ENCODE measurements around the gene SENP7. TPM values are rescaled to one million over a fixed set of nuclear protein-coding genes. Genes with fewer than 3 reads are reported as not detected.
A peak's percentile ranks its signal among the peaks of the same experiment; 100 is the strongest.
"Not testable (repeated sequence)": the region's sequence is repeated elsewhere in the genome, so short reads cannot be mapped to it uniquely, and the experiment has no call there.

SENP7 gene, protein sequence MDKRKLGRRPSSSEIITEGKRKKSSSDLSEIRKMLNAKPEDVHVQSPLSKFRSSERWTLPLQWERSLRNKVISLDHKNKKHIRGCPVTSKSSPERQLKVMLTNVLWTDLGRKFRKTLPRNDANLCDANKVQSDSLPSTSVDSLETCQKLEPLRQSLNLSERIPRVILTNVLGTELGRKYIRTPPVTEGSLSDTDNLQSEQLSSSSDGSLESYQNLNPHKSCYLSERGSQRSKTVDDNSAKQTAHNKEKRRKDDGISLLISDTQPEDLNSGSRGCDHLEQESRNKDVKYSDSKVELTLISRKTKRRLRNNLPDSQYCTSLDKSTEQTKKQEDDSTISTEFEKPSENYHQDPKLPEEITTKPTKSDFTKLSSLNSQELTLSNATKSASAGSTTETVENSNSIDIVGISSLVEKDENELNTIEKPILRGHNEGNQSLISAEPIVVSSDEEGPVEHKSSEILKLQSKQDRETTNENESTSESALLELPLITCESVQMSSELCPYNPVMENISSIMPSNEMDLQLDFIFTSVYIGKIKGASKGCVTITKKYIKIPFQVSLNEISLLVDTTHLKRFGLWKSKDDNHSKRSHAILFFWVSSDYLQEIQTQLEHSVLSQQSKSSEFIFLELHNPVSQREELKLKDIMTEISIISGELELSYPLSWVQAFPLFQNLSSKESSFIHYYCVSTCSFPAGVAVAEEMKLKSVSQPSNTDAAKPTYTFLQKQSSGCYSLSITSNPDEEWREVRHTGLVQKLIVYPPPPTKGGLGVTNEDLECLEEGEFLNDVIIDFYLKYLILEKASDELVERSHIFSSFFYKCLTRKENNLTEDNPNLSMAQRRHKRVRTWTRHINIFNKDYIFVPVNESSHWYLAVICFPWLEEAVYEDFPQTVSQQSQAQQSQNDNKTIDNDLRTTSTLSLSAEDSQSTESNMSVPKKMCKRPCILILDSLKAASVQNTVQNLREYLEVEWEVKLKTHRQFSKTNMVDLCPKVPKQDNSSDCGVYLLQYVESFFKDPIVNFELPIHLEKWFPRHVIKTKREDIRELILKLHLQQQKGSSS
- total RNA-seq (2014; rRNA removed; shearing (Covaris generic)): 3.2 and 5.0 TPM in 2 replicates

DNA sequence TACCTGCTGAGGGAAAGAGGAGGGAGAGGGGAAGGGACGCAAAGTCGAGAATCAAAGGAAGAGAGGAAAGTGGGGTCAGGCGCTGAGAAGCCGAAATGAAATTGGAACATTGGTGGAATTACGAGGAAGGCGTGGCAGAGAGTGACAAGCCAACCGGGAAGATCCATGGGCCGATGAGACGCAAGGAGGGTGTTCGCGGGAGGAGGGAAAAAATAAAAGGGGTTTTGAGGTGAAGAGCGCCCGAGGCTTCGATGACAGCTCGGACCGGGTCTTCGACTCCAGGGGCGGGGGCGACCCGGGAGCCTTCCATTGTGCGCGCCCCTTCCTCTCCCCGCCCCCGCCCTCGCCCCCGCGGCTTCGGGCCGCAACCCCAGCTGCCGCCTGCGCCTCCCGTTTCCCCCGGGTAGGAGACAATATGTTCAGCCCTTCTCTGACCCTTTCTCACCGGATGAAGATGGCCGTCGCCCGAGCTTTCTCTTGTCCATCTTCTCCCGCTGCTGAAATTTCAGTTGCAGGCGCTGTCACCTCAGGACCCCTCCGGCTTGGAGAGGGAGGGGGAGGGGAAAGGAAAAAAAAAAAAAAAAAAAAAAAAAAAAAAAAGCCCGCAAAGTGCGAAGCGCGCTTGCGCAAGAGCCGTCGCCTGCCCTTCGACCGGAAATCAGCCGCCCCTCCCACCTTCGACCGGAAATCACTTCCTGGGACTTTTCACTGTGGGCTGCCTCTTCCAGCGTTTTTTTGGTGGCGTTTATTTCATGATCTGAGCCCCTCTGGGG lies at the start of gene SENP7:
Gene SENP7 (minus strand): TSS at position 567 of the 773 bp plus-strand sequence. CDS start 82 bp downstream, at position 485.
- DNase-seq (ENCODE audit: low spot score): peak; percentile 77

DNA sequence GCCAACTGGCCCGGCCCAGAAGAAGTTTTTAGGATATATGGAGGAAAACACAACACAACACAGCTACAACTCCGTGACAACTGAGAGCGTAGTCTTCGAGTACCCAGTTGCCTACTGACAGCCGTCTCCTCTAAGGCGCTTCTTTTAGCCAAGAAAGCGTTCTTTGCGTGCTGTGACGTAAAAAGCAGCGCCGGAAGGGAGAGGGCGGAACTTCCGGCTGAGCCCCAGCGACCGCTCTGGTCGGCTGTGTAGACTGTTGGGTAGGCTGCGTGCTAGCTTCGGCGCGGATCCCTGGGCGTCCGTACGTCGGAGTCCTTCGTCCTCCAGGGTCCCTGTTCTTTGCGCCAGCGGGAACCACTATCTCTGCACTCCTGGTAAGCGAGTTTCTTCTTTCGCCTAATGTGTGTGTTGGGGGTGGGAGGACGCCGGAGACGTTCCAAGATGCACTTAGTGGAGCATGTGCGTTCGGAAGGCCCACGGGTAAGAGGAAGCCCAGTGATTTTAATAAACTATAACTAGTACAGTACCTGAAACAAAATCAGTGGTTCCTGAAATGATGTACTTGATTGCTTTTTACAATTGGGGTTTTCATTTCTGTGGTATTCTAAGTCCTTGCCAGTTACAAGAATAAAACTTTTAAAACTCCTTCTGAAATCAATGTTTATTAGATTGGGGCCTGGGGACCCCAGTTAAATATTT lies 48.8 kb upstream of the SENP7 start, which contains the start of gene TRMT10C:
Gene TRMT10C (plus strand): TSS at position 239 of the 699 bp plus-strand sequence. CDS start 2,914 bp downstream, outside the sequence.
- peak; percentile 87 for DNase-seq (ENCODE audit: low spot score)

DNA sequence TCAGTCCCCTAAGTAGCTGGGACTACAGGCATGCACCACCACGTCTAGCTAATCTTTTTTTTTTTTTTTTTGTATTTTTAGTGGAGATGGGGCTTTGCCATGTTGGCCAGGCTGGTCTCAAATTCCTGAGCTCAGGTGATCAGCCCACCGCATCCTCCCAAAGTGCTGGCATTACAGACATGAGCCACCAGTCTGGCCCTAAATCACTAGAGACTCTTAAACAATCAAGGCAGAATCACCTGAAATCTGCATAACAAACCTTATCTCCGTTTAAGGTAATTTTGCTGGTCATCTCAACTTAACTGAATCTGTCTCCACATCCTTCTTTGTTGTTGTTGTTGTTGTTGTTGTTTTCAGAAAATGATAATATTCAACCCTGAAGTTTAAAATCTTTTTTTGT lies 43.1 kb upstream of the SENP7 start:
- DNase-seq (ENCODE audit: low spot score): no peak

DNA sequence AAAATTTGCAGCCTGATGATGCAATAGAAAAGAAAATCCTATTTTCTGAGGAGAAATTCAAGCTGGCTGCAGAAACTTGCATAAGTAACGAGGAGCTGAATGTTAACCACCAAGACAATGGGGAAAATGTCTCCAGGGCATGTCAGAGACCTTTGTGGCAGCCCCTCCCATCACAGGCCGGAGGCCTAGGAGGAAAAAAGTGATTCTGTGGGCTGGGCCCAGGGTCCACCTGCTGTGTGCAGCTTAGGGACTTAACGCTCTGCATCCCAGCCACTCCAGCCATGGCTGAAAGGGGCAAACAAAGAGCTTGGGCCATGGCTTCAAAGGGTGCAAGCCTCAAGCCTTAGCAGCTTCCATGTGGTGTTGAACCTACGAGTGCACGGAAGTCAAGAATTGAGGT lies 40.4 kb upstream of the SENP7 start:
- DNase-seq (ENCODE audit: low spot score): not testable (repeated sequence)

DNA sequence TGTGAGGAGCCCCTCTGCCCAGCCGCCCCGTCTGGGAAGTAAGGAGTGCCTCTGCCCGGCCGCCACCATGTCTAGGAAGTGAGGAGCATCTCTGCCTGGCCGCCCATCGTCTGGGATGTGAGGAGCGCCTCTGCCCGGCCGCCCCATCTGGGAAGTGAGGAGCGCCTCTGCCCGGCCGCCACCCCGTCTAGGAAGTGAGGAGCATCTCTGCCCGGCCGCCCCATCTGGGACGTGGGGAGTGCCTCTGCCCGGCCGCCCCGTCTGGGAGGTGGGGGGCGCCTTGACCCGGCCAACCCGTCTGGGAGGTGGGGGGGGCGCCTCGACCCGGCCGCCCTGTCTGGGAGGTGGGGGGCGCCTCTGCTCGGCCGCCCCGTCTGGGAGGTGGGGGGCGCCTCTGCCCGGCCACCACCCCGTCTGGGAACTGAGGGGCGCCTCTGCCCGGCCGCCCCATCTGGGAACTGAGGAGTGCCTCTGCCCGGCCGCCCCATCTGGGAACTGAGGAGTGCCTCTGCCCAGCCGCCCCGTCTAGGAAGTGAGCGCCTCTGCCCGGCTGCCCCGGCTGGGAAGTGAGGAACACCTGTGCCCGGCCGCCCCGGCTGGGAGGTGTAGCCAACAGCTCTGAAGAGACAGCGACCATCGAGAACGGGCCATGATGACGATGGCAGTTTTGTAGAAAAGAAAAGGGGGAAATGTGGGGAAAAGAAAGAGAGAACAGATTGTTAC lies 38.5 kb upstream of the SENP7 start:
- not testable (repeated sequence) for DNase-seq (ENCODE audit: low spot score)

DNA sequence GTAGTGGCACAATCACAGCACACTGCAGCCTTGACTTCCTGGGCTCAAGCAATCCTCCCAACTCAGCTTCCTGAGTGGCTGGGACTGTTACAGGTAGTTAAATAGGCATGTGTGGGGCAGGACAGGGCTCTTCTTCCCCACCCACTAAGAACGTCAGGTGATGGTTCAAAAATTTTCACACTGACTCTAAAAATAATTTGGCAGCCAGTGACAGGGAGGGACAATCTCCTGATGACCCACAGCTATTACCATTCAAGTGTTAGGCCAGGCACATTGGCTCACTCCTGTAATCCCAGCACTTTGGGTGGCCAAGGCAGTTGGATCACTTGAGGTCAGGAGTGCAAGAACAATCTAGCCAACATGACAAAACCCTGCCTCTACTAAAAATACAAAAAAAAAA lies 36.5 kb upstream of the SENP7 start:
- DNase-seq (ENCODE audit: low spot score): no peak

DNA sequence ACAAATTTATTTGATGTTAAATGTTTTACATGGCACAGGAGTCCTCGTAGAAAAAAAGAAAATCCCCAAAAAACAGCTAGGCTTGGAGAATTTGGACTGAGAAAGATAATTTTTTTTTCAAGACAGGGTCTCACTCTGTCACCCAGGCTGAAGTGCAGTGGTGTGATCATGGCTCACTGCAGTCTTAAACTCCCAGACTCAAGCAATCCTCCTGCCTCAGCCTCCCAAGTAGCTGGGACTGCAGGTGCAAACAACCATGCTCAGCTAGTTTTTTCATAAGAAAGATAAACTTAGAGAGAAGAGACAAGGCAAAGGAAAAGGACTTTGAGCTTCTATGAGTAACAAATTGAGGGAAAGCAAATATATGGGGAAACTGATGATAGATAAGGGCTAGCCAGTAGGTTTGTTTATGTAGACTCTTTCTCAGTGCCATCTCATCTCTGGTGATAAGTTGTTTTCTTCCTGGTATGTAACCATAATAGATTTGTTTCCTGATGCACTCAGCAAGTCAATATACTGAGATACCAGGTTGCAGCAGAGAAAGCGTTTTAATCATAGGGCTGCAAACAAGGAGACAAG lies 35.6 kb upstream of the SENP7 start:
- DNase-seq (ENCODE audit: low spot score): no peak

DNA sequence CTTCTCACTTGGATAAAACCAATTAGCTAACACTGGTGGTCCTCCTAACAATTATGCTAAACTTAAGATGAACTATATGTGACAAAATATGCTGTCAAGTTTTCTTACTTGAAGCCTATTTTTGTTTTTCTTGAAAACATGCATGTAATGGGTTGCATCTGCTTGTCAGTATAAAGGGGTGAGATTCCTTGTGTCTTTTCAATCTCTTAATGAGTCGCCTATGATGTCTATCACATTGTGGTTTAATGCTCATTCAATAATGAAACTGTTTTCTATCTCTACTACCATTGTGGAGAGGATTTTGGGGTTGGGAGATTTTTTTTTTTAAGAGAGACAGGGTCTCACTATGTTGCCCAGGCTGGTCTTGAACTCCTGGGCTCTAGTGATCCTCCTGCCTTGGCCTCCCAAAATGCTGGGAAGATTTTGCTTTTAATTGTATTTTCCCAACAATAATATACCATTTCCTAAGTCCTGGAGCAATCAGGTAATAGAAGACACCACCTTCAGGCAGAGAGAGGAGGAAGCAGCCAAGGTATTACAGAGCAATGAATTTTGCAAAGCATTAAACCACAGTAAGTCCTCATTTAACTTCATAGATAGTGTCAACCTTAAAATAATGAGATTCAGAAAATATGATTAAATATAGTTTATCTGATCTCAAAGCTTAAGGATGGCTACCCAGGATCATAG lies 31.3 kb upstream of the SENP7 start:
- no peak for DNase-seq (ENCODE audit: low spot score)

DNA sequence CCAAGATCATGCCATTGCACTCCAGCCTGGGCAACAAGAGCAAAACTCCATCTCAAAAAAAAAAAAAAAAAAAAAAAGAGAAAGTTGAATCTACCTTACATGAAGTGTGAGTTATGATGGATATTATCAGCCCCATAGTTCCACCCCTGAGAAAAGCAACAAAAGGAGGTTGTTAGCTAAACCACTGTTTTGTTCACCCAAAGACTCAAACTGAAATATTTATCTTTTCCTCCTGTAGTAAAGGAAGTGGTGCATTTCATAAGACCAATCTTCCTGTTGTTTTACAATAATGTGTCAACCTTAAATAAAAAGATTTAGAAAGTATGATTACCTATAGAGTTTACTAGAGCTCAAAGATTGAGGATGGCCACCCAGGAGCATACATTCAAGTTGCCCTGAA lies 29.9 kb upstream of the SENP7 start:
- no peak for DNase-seq (ENCODE audit: low spot score)

DNA sequence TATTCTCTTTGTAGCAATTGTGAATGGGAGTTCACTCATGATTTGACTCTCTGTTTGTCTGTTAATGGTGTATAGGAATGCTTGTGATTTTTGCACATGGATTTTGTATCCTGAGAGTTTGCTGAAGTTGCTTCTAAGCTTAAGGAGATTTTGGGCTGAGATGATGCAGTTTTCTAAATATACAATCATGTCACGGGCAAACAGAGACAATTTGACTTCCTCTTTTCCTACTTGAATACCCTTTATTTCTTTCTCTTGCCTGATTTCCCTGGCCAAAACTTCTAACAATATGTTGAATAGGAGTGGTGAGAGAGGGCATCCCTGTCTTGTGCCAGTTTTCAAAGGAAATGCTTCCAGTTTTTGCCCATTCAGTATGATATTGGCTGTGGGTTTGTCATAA lies 23.9 kb upstream of the SENP7 start:
- not testable (repeated sequence) for DNase-seq (ENCODE audit: low spot score)

DNA sequence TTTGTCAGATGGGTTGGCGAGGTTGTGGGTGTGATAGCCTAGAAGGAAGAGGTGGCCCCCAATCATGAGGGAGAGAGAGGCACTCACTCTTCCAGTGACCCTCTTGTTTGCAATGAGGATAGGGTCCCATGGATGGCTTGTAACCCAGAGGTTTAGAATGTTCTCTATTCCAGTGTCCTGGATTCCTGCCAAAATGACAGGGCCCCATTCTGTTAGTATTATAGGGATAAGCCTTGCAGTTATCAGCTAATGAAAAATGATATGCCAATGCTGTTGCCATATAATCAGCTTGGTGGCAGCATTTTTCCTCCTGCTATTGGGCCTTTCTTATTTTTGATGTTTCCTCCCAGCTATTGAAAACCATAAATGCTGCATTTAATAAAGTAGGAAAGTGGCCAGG lies 23.3 kb upstream of the SENP7 start:
- DNase-seq (ENCODE audit: low spot score): no peak

DNA sequence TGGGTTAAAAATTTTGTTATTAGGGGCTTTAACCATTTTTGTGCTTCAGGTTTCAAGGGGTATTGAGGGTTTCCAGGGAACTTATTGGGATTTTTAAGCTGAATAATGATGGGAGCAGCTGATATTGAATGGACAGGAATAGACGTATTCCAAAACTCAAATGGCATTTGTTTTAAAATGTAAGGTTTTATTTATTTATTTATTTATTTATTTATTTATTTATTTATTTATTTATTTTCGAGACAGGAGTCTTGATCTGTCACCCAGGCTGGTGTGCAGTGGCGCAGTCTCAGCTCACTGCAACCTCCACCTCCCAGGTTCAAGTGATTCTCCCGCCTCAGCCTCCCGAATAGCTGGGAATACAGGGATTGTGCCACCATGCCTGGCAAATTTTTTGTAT lies 22.2 kb upstream of the SENP7 start:
- no peak for DNase-seq (ENCODE audit: low spot score)

DNA sequence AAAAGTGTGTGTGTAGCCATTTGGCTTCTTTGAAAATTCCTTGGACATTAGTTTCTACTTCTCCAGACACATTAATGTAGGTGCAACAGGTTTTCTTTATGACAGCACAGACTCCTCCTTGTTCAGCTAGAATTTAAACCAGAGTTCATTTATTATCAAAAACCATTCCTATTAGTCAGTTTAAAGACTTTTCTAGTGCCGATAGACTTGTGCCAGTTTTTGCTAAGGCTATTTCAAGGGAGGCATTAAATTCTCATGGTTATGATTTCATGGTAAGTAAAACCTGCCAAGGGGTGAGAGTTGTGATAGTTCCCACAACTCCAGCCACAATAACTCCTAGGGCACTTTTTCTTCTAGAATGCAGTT lies 20.6 kb upstream of the SENP7 start:
- DNase-seq (ENCODE audit: low spot score): no peak

DNA sequence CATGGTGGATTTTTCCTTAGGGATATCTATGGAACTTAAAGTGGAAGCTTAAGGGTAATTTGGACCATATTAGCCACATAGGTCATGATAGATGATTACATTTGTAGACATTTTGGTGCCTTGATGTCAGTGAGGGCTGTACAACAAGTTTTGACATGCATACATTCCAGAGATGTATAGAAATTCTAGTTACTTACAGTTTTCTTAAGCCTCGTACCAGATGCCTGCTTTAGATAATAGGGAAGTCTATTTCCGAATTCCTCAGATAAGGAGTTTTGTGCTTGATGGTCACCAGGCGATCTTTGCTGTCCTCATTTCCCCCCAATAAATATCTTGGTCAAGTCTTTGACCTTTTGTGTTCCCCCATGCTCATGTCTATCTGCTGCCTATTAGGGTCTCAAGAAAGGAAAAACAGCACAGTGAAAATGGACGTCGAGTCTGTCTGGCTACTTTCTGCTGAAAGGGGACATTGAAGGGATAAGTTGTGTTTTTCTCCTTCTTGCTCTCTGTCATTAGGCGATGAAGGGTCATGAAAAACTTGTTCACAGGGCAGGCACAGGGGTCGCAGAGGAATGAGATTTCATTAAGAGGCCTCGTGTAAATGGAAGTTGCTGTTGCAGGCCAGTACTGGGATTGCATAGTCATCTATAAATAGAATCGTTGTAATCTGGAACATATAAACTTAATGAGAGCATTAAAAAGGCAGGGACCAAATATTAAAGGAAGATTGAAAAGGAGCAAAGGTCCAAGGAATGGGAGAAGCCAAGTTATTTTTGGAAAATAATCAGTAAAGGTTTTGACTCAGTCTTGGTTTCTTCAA lies 20.0 kb upstream of the SENP7 start:
- DNase-seq (ENCODE audit: low spot score): no peak

DNA sequence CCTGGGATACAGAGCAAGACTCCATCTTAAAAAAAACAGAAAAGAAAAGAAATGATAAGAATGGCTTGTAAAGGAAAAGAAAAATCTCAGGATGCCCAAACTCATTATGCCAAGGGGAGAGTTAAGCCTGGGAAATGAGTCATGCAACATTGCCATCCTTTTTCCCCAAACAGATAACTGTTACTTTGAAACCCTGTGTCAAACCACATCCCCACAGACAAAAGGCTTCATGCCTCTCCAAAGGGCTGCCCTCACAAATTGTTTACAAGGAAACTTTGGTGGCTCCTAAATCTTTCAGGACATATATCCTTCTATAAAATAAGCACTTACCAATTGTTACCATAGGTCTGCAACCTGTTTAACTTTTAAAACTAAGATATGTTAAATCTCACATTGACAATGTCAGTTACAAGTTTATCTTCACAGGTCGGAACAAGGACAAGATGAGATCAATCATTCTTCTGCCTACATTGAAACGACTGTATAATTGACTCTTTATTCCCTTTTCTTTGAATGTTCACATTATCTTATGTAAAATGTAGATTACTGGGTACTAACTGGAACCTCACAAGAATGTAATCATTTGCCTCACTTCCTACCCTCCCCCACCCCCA lies 18.6 kb upstream of the SENP7 start:
- no peak for DNase-seq (ENCODE audit: low spot score)

DNA sequence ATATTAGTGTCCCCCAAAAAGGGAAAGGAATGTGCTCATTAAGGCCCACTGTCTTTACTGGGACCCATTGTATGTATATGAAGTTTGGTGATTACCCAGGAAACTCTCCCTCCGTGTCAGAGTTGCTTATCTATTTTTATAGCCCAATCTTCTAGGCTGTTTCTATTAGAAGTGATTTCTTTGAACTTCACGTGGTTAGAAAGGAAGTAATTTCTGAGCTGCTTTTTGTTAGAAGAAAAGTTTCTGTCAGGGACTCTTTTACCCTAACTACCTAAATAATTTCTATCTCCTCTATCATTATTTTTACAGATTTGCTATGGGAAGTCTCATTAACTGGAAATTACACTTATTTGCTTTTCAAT lies 17.7 kb upstream of the SENP7 start:
- DNase-seq (ENCODE audit: low spot score): no peak

DNA sequence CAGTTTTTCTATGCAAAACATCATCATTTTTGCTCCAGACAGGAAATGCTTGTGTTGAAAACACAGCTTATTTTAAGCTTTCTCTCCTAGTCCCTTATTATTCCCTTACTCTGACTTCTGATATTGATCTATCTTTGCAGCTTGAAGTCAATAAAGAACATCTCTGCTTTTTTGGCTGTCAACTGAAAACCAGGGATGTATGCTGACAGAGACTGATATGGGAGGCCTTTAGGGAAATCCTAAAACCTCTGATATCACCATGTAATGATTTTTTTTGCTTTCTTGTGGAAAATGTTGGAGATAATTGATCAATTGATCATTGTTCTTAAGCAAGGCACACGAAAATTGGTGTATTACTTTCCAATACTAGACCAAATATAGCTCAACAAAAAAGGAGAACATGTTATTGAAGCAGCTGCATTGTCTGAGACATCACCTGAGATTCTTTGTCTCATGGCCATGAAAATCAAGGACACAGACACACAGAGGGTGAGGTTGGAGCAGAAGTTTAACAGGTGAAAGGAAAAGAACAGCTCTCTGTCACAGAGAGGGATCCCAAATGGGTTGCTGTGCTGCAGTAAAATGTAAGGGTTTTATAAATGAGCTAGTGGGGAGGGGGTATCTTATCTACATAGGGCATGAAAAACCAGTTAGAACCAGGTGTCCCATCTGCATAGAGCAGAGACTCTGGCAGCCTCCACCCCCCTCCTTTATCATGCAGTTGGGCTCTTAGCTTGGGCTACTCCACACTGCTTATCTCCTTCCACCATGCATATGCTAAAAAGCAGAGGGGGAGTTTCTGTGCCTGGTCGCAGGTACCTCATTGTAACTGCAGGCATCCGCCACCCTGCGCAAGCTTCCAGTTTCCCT lies 17.0 kb upstream of the SENP7 start:
- no peak for DNase-seq (ENCODE audit: low spot score)

Data from H4 (cell line).